AG20443 (cell line): ENCODE measurements around the gene PCDHA5.

ENCODE experiments used
- DNase-seq: peaks from one replicate; pipeline ENCODE4 v3.0.0; 2012; ENCODE audit warnings: low spot score, mixed read lengths

Gene PCDHA5

GRCh38 chr5:140862441-140863295 is 41.3 kb downstream of the PCDHA5 start:
- DNase-seq = no peak

- DNase-seq = no peak
These were observed 47.5 kb downstream of the PCDHA5 start, which contains the start of gene PCDHA11 for GRCh38 chr5:140868721-140869554. PCDHA11 (plus strand) TSS chr5:140868957; CDS start chr5:140869104, 147 bp downstream.

GRCh38 chr5:140869555-140869886 is 48.1 kb downstream of the PCDHA5 start:
- DNase-seq = no peak

- DNase-seq = no peak
These were observed 49.1 kb downstream of the PCDHA5 start for GRCh38 chr5:140870221-140871201.
